A549 (cell line): ENCODE data around the gene THBS1. TPM values are rescaled to one million over a fixed set of nuclear protein-coding genes. Genes with fewer than 3 reads are reported as not detected.

Experiments
- ATAC-seq, 2 experiments: fragments of 200-7000 bp in 1 of 2; fragments of >200 bp in 1 of 2; cut with Nextera tagmentation in 1 of 2; cut with Tn5 transposase in 1 of 2; 3 replicates each; pipeline versions ENCODE4 v1.8.0 to v1.9.1; 2018 to 2020; ENCODE audit warnings: mild to moderate bottlenecking in 1 of 2, moderate library complexity in 1 of 2
- CTCF ChIA-PET: fragments of 300-600 bp; sonication (Branson Sonifier 250); formaldehyde crosslinking; extraction: SDS; loops from one replicate; lab custom pipeline; 2021; ENCODE audit warnings: antibody characterized with exemption, inconsistent platforms; lab: Yijun Ruan, JAX
- POLR2A ChIA-PET: fragments of 350-600 bp; formaldehyde crosslinking; extraction: SDS; loops from one replicate; lab custom pipeline; 2021; ENCODE audit warnings: antibody characterized with exemption, inconsistent platforms; lab: Yijun Ruan, JAX
- DNase-seq, 2 experiments: peaks; one replicate each; pipeline versions ENCODE4 v3.0.0 to v3.0.0-alpha.2; 2011 to 2016; ENCODE audit warnings: low read depth in 1 of 2, low spot score in 1 of 2
- FAIRE-seq: peaks from 2 replicates; lab custom pipeline; 2011; peaks lifted over from hg19 to GRCh38; lab: Jason Lieb, UNC
- H3K27ac ChIP-seq, 2 experiments: fragments of >200 bp; sonication (Bioruptor Twin); formaldehyde crosslinking; 3 replicates each; pipeline ENCODE4 v1.5.1; 2016 to 2017
- H3K4me1 ChIP-seq: fragments of >200 bp; sonication (Bioruptor Twin); formaldehyde crosslinking; 3 replicates; pipeline ENCODE4 v1.6.1; 2016
- H3K4me2 ChIP-seq: fragments of >200 bp; sonication (Bioruptor Twin); formaldehyde crosslinking; 3 replicates; pipeline ENCODE4 v1.6.1; 2016
- H3K4me3 ChIP-seq: fragments of >200 bp; sonication (Bioruptor Twin); formaldehyde crosslinking; 3 replicates; pipeline ENCODE4 v1.5.1; 2016
- H3K9me3 ChIP-seq: fragments of >200 bp; sonication (Bioruptor Twin); formaldehyde crosslinking; 3 replicates; pipeline ENCODE4 v1.6.1; 2016
- BHLHE40 ChIP-seq: IDR thresholded peaks from 2 replicates; pipeline ENCODE4 v1.6.1; 2012; ENCODE audit warnings: low read depth, low read length, inconsistent platforms
- CBX2 ChIP-seq: fragments of 200-600 bp; sonication (generic); IDR thresholded peaks from 2 replicates; pipeline ENCODE4 v1.6.1; 2016; ENCODE audit warnings: low read depth, mild to moderate bottlenecking, borderline replicate concordance
- CEBPB ChIP-seq, 2 experiments: fragments of >200 bp in 1 of 2; sonication (Bioruptor Twin) in 1 of 2; formaldehyde crosslinking in 1 of 2; IDR thresholded peaks; 2 replicates each; pipeline ENCODE4 v1.6.1; 2012 to 2016
- ESRRA ChIP-seq: fragments of 150-350 bp; IDR thresholded peaks from 2 replicates; pipeline ENCODE4 v1.6.1; 2014; ENCODE audit warnings: mild to moderate bottlenecking, low read length, borderline replicate concordance
- FOSL2 ChIP-seq, 2 experiments: fragments of 450-650 bp in 1 of 2; fragments of >200 bp in 1 of 2; sonication (Bioruptor Twin) in 1 of 2; formaldehyde crosslinking; IDR thresholded peaks; 2 replicates each; pipeline versions ENCODE4 v1.5.0 to v1.6.1; 2016 to 2020; ENCODE audit warnings: mild to moderate bottlenecking in 1 of 2, moderate library complexity in 1 of 2
- KDM1A ChIP-seq: fragments of 200-600 bp; sonication (generic); IDR thresholded peaks from 2 replicates; pipeline ENCODE4 v1.6.1; 2016; ENCODE audit warnings: low read depth, mild to moderate bottlenecking
- MAZ ChIP-seq: fragments of 150-350 bp; IDR thresholded peaks from 2 replicates; pipeline ENCODE4 v1.6.1; 2014; ENCODE audit warnings: antibody characterized with exemption, low read depth, low read length, borderline replicate concordance
- RARB ChIP-seq: fragments of 250-450 bp; sonication (Bioruptor Pico); IDR thresholded peaks from 2 replicates; pipeline ENCODE4 v1.8.0; 2021; ENCODE audit warnings: mild to moderate bottlenecking, moderate library complexity
- REST ChIP-seq: fragments of 200-600 bp; sonication (generic); IDR thresholded peaks from 2 replicates; pipeline ENCODE4 v1.6.1; 2016; ENCODE audit warnings: antibody characterized with exemption, mild to moderate bottlenecking, moderate library complexity
- RNF2 ChIP-seq: fragments of 200-600 bp; sonication (generic); IDR thresholded peaks from 2 replicates; pipeline ENCODE4 v1.6.1; 2016; ENCODE audit warnings: low read depth, mild to moderate bottlenecking, antibody characterized with exemption, moderate library complexity, borderline replicate concordance
- ZC3H11A ChIP-seq: fragments of 450-650 bp; IDR thresholded peaks from 2 replicates; pipeline ENCODE4 v1.6.1; 2014; ENCODE audit warnings: antibody characterized with exemption, mild to moderate bottlenecking
- WGBS: methylation state at CpG from one replicate; pipeline ENCODE4 v1.1.6; 2017; ENCODE audit errors: missing lambda C conversion rate; 5-methylcytosine and 5-hydroxymethylcytosine counted together
- polyA plus RNA-seq, 4 experiments: library from polyadenylated mRNA; depleted of rRNA in 3 of 4; stranded (reverse); fragments of >200 nt; fragmentation: RNase III in 1 of 4; extraction: RNeasy Plus Mini Kit Qiagen cat#74134 plus additional on column Dnase treatment in 1 of 4; gene quantifications; 2 replicates in 3 of 4; 3 replicates in 1 of 4; pipeline ENCODE4 v1.2.3, GENCODE V29; 2011 to 2017

Gene THBS1
- polyA plus RNA-seq, 2 of the 4 experiments (the other 2 are of a cell fraction) = 46.8 to 54.9 TPM

- H3K9me3 ChIP-seq = peaks cover 4% of the 10 kb centered on the region; the same call in 1 of the 3 replicates
- H3K27ac ChIP-seq = no peak overlapping the region
- FAIRE-seq (no peak), DNase-seq (no peak), ATAC-seq (no peak)
- no peaks in the 10 kb centered on the region for H3K4me1 ChIP-seq
- H3K4me2 ChIP-seq = no peak overlapping the region
- ChIA-PET CTCF (interaction anchor here (1.2 kb wide), 1 partner anchor 31 kb away, joined by 3 read pairs; no protein-coding TSS in a partner anchor), POLR2A (interaction anchor here (0.6 kb wide), 1 partner anchor 30 kb away, joined by 3 read pairs; no protein-coding TSS in a partner anchor)
- TF ChIP-seq ESRRA = no peak
- no peak overlapping the region for H3K4me3 ChIP-seq
Observed at GRCh38 chr15:39610665-39611064, 29.8 kb downstream of the THBS1 start.

- FAIRE-seq (no peak), DNase-seq (no peak), ATAC-seq (no peak)
- ChIA-PET CTCF (no interaction called here), POLR2A (no interaction called here)
- Histone ChIP-seq H3K9me3 (peaks cover 4% of the 10 kb centered on the region; the same call in 1 of the 3 replicates), H3K4me2 (no peak overlapping the region), H3K27ac (no peak overlapping the region), H3K4me3 (no peak overlapping the region), H3K4me1 (peaks cover 20% of the 10 kb centered on the region)
- no peak for TF ChIP-seq RARB (CRISPR knock-in tag)
- TF ChIP-seq MAZ = no peak
Observed at GRCh38 chr15:39613271-39613670, 32.4 kb downstream of the THBS1 start.

GRCh38 chr15:39613861-39614260 lies 33.0 kb downstream of the THBS1 start:
- no peak overlapping the region for H3K27ac ChIP-seq
- POLR2A ChIA-PET = no interaction called here
- TF ChIP-seq KDM1A (no peak), CEBPB (IDR thresholded peaks at IDR 0.05) (no peak), BHLHE40 (no peak), ZC3H11A (no peak), REST (no peak), RNF2 (no peak)
- no peak for DNase-seq
- H3K4me1 ChIP-seq = peaks cover 25% of the 10 kb centered on the region
- no peak for FAIRE-seq
- ATAC-seq = no peak
- H3K9me3 ChIP-seq = peaks cover 4% of the 10 kb centered on the region; the same call in 1 of the 3 replicates
- no peak overlapping the region for H3K4me2 ChIP-seq
- no peak overlapping the region for H3K4me3 ChIP-seq
- WGBS = 94% methylated on average over 2 of the region's 2 CpGs
- CTCF ChIA-PET = no interaction called here

- H3K4me1 ChIP-seq = peaks cover 29% of the 10 kb centered on the region
- H3K9me3 ChIP-seq = peaks cover 4% of the 10 kb centered on the region; the same call in 1 of the 3 replicates
- DNase-seq (no peak), ATAC-seq (no peak), FAIRE-seq (no peak)
- peak overlapping the region; percentile 26; the same call in 1 of the 3 replicates for H3K4me2 ChIP-seq
- CTCF ChIA-PET = no interaction called here
- WGBS = 46% methylated on average over 6 of the region's 6 CpGs
- POLR2A ChIA-PET = no interaction called here
- H3K27ac ChIP-seq = peak overlapping the region in 1 of 2 experiments; percentile 34; a peak in 1 of 6 replicates
- TF ChIP-seq FOSL2 (IDR thresholded peaks at IDR 0.05) (no peak), FOSL2 (CRISPR knock-in tag; IDR thresholded peaks at IDR 0.05) (peak; percentile 21; the same call in 1 of the 2 replicates), CBX2 (no peak)
- no peak overlapping the region for H3K4me3 ChIP-seq
Observed at GRCh38 chr15:39616731-39617455, 36.0 kb downstream of the THBS1 start.
